ENCODE data around the gene RECQL. TPM values are rescaled to one million over a fixed set of nuclear protein-coding genes. Genes with fewer than 3 reads are reported as not detected.

RECQL gene
- polyA plus RNA-seq, 3 donors, result 16.0 to 21.7 (median 18.6) TPM

DNA sequence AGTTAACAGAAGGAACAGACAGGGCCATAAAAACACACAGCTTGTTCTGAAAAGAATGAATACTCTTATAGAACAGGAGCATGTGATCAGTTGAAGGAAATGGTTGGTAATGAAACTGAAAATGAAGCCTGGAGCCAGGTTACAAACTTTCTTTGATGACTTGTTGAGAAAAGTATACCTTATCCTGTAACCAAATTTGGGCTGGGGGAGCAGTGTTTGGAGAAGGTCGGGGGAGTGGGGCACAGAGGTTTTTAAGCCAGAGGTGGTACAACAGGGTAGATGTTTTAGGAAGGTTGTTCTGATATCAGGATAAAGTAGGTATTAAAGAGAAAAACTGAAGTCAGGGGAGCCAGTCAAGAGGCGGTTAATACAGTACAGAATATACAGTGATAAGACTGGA, 8.3 kb upstream of the RECQL start:
- no peaks in the 10 kb centered on the region for H3K9me3 Mint-ChIP-seq
- Histone ChIP-seq H3K9ac (ENCODE audit: insufficient read depth, low read length, poor library complexity, severe bottlenecking) (no peak overlapping the region), H3K36me3 (replicated peaks in 1 of 2; ENCODE audit: control insufficient read depth in 1 of 2, insufficient read depth in 2 of 2, low read length in 2 of 2) (peaks cover 52 to 78% of the 10 kb centered on the region in 2 donors), H4K20me1 (ENCODE audit: insufficient read depth, low read length) (peaks cover 12% of the 10 kb centered on the region), H3K9me3 (replicated peaks in 1 of 2; ENCODE audit: control insufficient read depth in 1 of 2, insufficient read depth in 1 of 2, low read length in 2 of 2) (no peaks in the 10 kb centered on the region), H3K79me2 (ENCODE audit: insufficient read depth, low read length) (peaks cover 37% of the 10 kb centered on the region), H3K4me1 (ENCODE audit: control insufficient read depth in 1 of 2, insufficient read depth in 2 of 2, low read length in 2 of 2) (no peaks in the 10 kb centered on the region), H2AFZ (ENCODE audit: insufficient read depth, low read depth, low read length, poor library complexity, severe bottlenecking) (no peak overlapping the region), H3K4me2 (replicated peaks; ENCODE audit: extremely low read depth, low read length, poor library complexity, severe bottlenecking) (no peak overlapping the region), H3K27ac (ENCODE audit: low read depth in 1 of 2, low read length in 2 of 2) (no peak overlapping the region), H3K27me3 (ENCODE audit: control insufficient read depth in 2 of 2, insufficient read depth in 2 of 2, low read length in 2 of 2) (no peaks in the 10 kb centered on the region), H3K4me3 (replicated peaks in 1 of 3; ENCODE audit: low read depth in 2 of 3, low read length in 3 of 3) (no peak overlapping the region)
- intact Hi-C loops (cut with micrococcal nuclease), result loop anchor here in 1 of 2 donors (10.0 kb wide), 1 partner anchor 75 kb away; the partner anchor contains the start of gene PYROXD1
- peaks cover 2% of the 10 kb centered on the region for H3K4me1 Mint-ChIP-seq
- WGBS (ENCODE audit: insufficient coverage), result 50% methylated on average over 2 of the region's 2 CpGs
- H3K27me3 Mint-ChIP-seq (ENCODE audit: low read depth in 3 of 3), result no peaks in the 10 kb centered on the region
- peak overlapping the region in 2 of 7 donors; percentile 59 to 74 for H3K27ac Mint-ChIP-seq
- no peak for DNase-seq
- TF ChIP-seq, protein P1, sequence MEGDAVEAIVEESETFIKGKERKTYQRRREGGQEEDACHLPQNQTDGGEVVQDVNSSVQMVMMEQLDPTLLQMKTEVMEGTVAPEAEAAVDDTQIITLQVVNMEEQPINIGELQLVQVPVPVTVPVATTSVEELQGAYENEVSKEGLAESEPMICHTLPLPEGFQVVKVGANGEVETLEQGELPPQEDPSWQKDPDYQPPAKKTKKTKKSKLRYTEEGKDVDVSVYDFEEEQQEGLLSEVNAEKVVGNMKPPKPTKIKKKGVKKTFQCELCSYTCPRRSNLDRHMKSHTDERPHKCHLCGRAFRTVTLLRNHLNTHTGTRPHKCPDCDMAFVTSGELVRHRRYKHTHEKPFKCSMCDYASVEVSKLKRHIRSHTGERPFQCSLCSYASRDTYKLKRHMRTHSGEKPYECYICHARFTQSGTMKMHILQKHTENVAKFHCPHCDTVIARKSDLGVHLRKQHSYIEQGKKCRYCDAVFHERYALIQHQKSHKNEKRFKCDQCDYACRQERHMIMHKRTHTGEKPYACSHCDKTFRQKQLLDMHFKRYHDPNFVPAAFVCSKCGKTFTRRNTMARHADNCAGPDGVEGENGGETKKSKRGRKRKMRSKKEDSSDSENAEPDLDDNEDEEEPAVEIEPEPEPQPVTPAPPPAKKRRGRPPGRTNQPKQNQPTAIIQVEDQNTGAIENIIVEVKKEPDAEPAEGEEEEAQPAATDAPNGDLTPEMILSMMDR (IDR thresholded peaks at IDR 0.05), result no peak
- no peak overlapping the region for H3K4me3 Mint-ChIP-seq
- H3K36me3 Mint-ChIP-seq, result peaks cover 49 to 67% of the 10 kb centered on the region in 2 donors

DNA sequence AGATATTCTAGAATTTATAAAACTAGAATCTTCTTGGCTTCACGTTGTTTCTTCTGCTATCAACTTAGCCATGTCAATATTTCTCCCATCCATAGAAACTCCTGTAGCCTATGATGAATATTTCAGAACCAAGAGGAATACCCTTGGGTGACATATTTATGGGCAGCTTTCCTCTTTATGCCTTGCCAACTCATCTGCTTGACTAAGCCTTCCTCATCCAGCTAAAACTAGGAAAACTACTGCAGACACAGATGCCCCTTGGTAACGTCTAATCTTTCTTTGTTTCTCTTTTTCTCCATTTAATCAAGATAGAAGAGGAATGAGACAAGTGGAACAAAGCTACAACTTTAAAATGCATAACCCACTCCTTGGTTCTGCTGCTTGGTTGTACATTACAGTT, 6.4 kb upstream of the RECQL start:
- no CpG with 5 or more reads among the region's 2 CpGs for WGBS (ENCODE audit: insufficient coverage)
- TF ChIP-seq, protein P1 (IDR thresholded peaks at IDR 0.05), result no peak
- H4K20me1 ChIP-seq (ENCODE audit: insufficient read depth, low read length), result peaks cover 16% of the 10 kb centered on the region
- Mint-ChIP-seq H3K36me3 (peaks cover 39 to 48% of the 10 kb centered on the region in 2 donors), H3K27ac (no peak overlapping the region), H3K27me3 (ENCODE audit: low read depth in 3 of 3) (no peaks in the 10 kb centered on the region), H3K4me1 (peaks cover 17% of the 10 kb centered on the region), H3K4me3 (no peak overlapping the region), H3K9me3 (no peaks in the 10 kb centered on the region)
- no peak overlapping the region for H3K9ac ChIP-seq (ENCODE audit: insufficient read depth, low read length, poor library complexity, severe bottlenecking)
- no peak overlapping the region for H3K4me3 ChIP-seq (replicated peaks in 1 of 3; ENCODE audit: low read depth in 2 of 3, low read length in 3 of 3)
- H3K27ac ChIP-seq (ENCODE audit: low read depth in 1 of 2, low read length in 2 of 2), result no peak overlapping the region
- intact Hi-C loops (cut with micrococcal nuclease), result loop anchor here in 1 of 2 donors (10.0 kb wide), 1 partner anchor 73 kb away; the partner anchor contains the start of gene PYROXD1
- H3K4me1 ChIP-seq (ENCODE audit: control insufficient read depth in 1 of 2, insufficient read depth in 2 of 2, low read length in 2 of 2), result peaks cover 7 to 9% of the 10 kb centered on the region in 2 donors
- H3K36me3 ChIP-seq (replicated peaks in 1 of 2; ENCODE audit: control insufficient read depth in 1 of 2, insufficient read depth in 2 of 2, low read length in 2 of 2), result peaks cover 33 to 59% of the 10 kb centered on the region in 2 donors
- H3K79me2 ChIP-seq (ENCODE audit: insufficient read depth, low read length), result peaks cover 56% of the 10 kb centered on the region
- H3K9me3 ChIP-seq (replicated peaks in 1 of 2; ENCODE audit: control insufficient read depth in 1 of 2, insufficient read depth in 1 of 2, low read length in 2 of 2), result no peaks in the 10 kb centered on the region
- H2AFZ ChIP-seq (ENCODE audit: insufficient read depth, low read depth, low read length, poor library complexity, severe bottlenecking), result no peak overlapping the region
- no peaks in the 10 kb centered on the region for H3K27me3 ChIP-seq (ENCODE audit: control insufficient read depth in 2 of 2, insufficient read depth in 2 of 2, low read length in 2 of 2)
- H3K4me2 ChIP-seq (replicated peaks; ENCODE audit: extremely low read depth, low read length, poor library complexity, severe bottlenecking), result no peak overlapping the region
- DNase-seq, result no peak

Measured in CD14-positive monocyte (primary cell).